Upper lobe of right lung (tissue), 1 donor: ENCODE results near the gene EIF4G2. TPM values are rescaled to one million over a fixed set of nuclear protein-coding genes. Genes with fewer than 3 reads are reported as not detected.
A peak's percentile ranks its signal among the peaks of the same experiment; 100 is the strongest.

Experiments used
- ATAC-seq: fragments of 200-7000 bp; cut with Tn5 transposase; one replicate; pipeline ENCODE4 v1.9.1; 2020; ENCODE audit warnings: mild to moderate bottlenecking, moderate library complexity
- DNase-seq: peaks from one replicate; pipeline ENCODE4 v3.0.0-alpha.2; 2020
- H3K27ac ChIP-seq: fragments of 200-600 bp; one replicate; pipeline ENCODE4 v1.8.0; 2022
- H3K27me3 ChIP-seq: fragments of 200-600 bp; one replicate; pipeline ENCODE4 v1.8.0; 2022; ENCODE audit warnings: mild to moderate bottlenecking
- H3K36me3 ChIP-seq: fragments of 200-600 bp; one replicate; pipeline ENCODE4 v1.8.0; 2022
- H3K4me1 ChIP-seq: fragments of 200-600 bp; one replicate; pipeline ENCODE4 v1.8.0; 2022
- H3K4me3 ChIP-seq: fragments of 200-600 bp; one replicate; pipeline ENCODE4 v1.8.0; 2022; ENCODE audit warnings: mild to moderate bottlenecking
- H3K9me3 ChIP-seq: fragments of 200-600 bp; one replicate; pipeline ENCODE4 v1.8.0; 2022
- CTCF ChIP-seq: fragments of 200-600 bp; IDR thresholded peaks from one replicate; pipeline ENCODE4 v1.8.0; 2022; ENCODE audit warnings: antibody characterized with exemption
- intact Hi-C: fragments of 100-400 bp; cut with DNase I; formaldehyde crosslinking; loops from one replicate; pipeline ENCODE4 v1.11.0; 2022
- long read RNA-seq: library from polyadenylated mRNA; unstranded; transcript quantifications from one replicate; pipeline ENCODE4 v2.0.0, GENCODE V29; 2021
- total RNA-seq: library from RNA; stranded (reverse); fragmentation: NEBNext Ultra II Directional; extraction: Animal tissue kit (Norgen Biotek cat#: 25700); gene quantifications from one replicate; pipeline ENCODE4 v1.2.1, GENCODE V29; 2021
- donor health status: DM: no; HTN: yes; CAD: no; lungs with severe emphysema.

EIF4G2 gene
- 801 TPM for total RNA-seq
- long read RNA-seq, transcript EIF4G2-202 (21 exons, 3,346 nt): minor isoform, 127 of 1,163 reads
- long read RNA-seq, transcript EIF4G2-201 (22 exons, 3,978 nt): major isoform, 788 of 1,163 reads
- long read RNA-seq, partial matches to known transcripts: 171 of 1,163 reads
- long read RNA-seq, other reads (novel, unspliced or antisense): 75 of 1,163 reads

GRCh38 chr11:10808553-10809372 is at the start of gene EIF4G2:
Gene EIF4G2 (minus strand): TSS chr11:10808926.
- H3K4me1 ChIP-seq: peaks cover 37% of the 10 kb centered on the region
- no peaks in the 10 kb centered on the region for H3K27me3 ChIP-seq
- peaks cover 37% of the 10 kb centered on the region for H3K36me3 ChIP-seq
- H3K4me3 ChIP-seq: peak within 1 kb of the TSS; percentile 92
- DNase-seq: peak; percentile 99
- TF ChIP-seq CTCF: no peak
- no peaks in the 10 kb centered on the region for H3K9me3 ChIP-seq
- H3K27ac ChIP-seq: peak within 1 kb of the TSS; percentile 99
- intact Hi-C loops: loop anchor here (2.0 kb wide), 1 partner anchor 50 kb away; the partner anchor contains the start of gene ZBED5
- peak; percentile 97 for ATAC-seq

GRCh38 chr11:10857709-10858438 is 49.1 kb upstream of the EIF4G2 start, which contains the start of gene ZBED5:
Gene ZBED5 (minus strand): TSS chr11:10858053. CDS start chr11:10854945, 3,108 bp downstream.
- peak; percentile 99 for DNase-seq
- peak; percentile 34 for TF ChIP-seq CTCF
- H3K27me3 ChIP-seq: no peaks in the 10 kb centered on the region
- peak within 1 kb of the TSS; percentile 98 for H3K27ac ChIP-seq
- H3K9me3 ChIP-seq: no peaks in the 10 kb centered on the region
- peaks cover 33% of the 10 kb centered on the region for H3K36me3 ChIP-seq
- peak within 1 kb of the TSS; percentile 83 for H3K4me3 ChIP-seq
- peak; percentile 98 for ATAC-seq
- intact Hi-C loops: loop anchor here (2.0 kb wide), 1 partner anchor 49 kb away; the partner anchor contains the start of gene EIF4G2
- peaks cover 23% of the 10 kb centered on the region for H3K4me1 ChIP-seq

GRCh38 chr11:10857459-10857708 is 48.7 kb upstream of the EIF4G2 start:
- Histone ChIP-seq H3K27ac (peak overlapping the region; percentile 98), H3K36me3 (peaks cover 37% of the 10 kb centered on the region), H3K4me1 (peaks cover 23% of the 10 kb centered on the region), H3K4me3 (peak overlapping the region; percentile 83), H3K9me3 (no peaks in the 10 kb centered on the region), H3K27me3 (no peaks in the 10 kb centered on the region)
- intact Hi-C loops: no loop called here
- no peak for TF ChIP-seq CTCF
- ATAC-seq: peak; percentile 5
- no peak for DNase-seq

- Histone ChIP-seq H3K4me3 (peak overlapping the region; percentile 83), H3K36me3 (peaks cover 37% of the 10 kb centered on the region), H3K27me3 (no peaks in the 10 kb centered on the region), H3K9me3 (no peaks in the 10 kb centered on the region), H3K27ac (peak overlapping the region; percentile 98), H3K4me1 (peaks cover 23% of the 10 kb centered on the region)
- DNase-seq (no peak), ATAC-seq (peak; percentile 48)
- no peak for TF ChIP-seq CTCF
- intact Hi-C loops: no loop called here
Observed at GRCh38 chr11:10856689-10857458, 48.1 kb upstream of the EIF4G2 start.

GRCh38 chr11:10855295-10855694 is 46.6 kb upstream of the EIF4G2 start:
- H3K27ac ChIP-seq: no peak overlapping the region
- H3K9me3 ChIP-seq: no peaks in the 10 kb centered on the region
- no peaks in the 10 kb centered on the region for H3K27me3 ChIP-seq
- TF ChIP-seq CTCF: no peak
- DNase-seq (no peak), ATAC-seq (no peak)
- peaks cover 37% of the 10 kb centered on the region for H3K36me3 ChIP-seq
- peaks cover 23% of the 10 kb centered on the region for H3K4me1 ChIP-seq
- intact Hi-C loops: no loop called here
- no peak overlapping the region for H3K4me3 ChIP-seq
